SU-DHL-6 (cell line): ENCODE measurements around the gene GRID1.
"Not testable (repeated sequence)": the region's sequence is repeated elsewhere in the genome, so short reads cannot be mapped to it uniquely, and the experiment has no call there.

Source experiments
- H2AFZ ChIP-seq: fragments of 200-600 bp; sonication (generic); 2 replicates; pipeline ENCODE4 v1.6.1; 2014; ENCODE audit warnings: low read depth, mild to moderate bottlenecking, moderate library complexity, mixed read lengths, antibody characterized with exemption, low read length; ENCODE audit not compliant: severe bottlenecking
- H3F3A ChIP-seq: fragments of 200-600 bp; shearing (Covaris generic); 2 replicates; pipeline ENCODE4 v1.6.0; 2016; ENCODE audit warnings: antibody characterized with exemption, mild to moderate bottlenecking; ENCODE audit not compliant: insufficient read depth
- H3K27ac ChIP-seq: fragments of 200-600 bp; sonication (generic); 2 replicates; pipeline ENCODE4 v1.5.1; 2016; ENCODE audit warnings: low read depth, mild to moderate bottlenecking, low read length, moderate library complexity, mixed read lengths
- H3K27me3 ChIP-seq: fragments of 200-600 bp; sonication (generic), shearing (Covaris generic); 2 replicates; pipeline ENCODE4 v1.6.0; 2014; ENCODE audit warnings: mild to moderate bottlenecking, low read length
- H3K36me3 ChIP-seq: fragments of 200-600 bp; sonication (generic); 2 replicates; pipeline ENCODE4 v1.6.1; 2014; ENCODE audit warnings: mild to moderate bottlenecking, low read length, mixed read lengths
- H3K4me2 ChIP-seq: fragments of 300-600, 200-600 bp; shearing (Covaris generic), sonication (generic); 2 replicates; pipeline ENCODE4 v1.6.0; 2014; ENCODE audit warnings: low read length, low read depth, mild to moderate bottlenecking; ENCODE audit not compliant: poor library complexity, severe bottlenecking
- H3K4me3 ChIP-seq: fragments of 200-600 bp; sonication (generic); 2 replicates; pipeline ENCODE4 v1.5.1; 2014; ENCODE audit warnings: antibody characterized with exemption, low read length, mild to moderate bottlenecking, mixed read lengths; ENCODE audit not compliant: insufficient read depth, poor library complexity, severe bottlenecking
- H3K79me2 ChIP-seq: fragments of 200-600 bp; sonication (generic); 2 replicates; pipeline ENCODE4 v1.6.1; 2014; ENCODE audit warnings: mild to moderate bottlenecking, low read length, moderate library complexity; ENCODE audit not compliant: insufficient read depth
- H3K9ac ChIP-seq: fragments of 200-600 bp; sonication (generic); 2 replicates; pipeline ENCODE4 v1.7.0; 2014; ENCODE audit warnings: mild to moderate bottlenecking, low read length
- H3K9me2 ChIP-seq: fragments of 200-600 bp; sonication (generic); replicated peaks from 2 replicates; pipeline ENCODE4 v1.6.1; 2014; ENCODE audit warnings: low read length; ENCODE audit not compliant: insufficient read depth
- H3K9me3 ChIP-seq: fragments of 200-600 bp; sonication (generic); 2 replicates; pipeline ENCODE4 v1.6.1; 2014; ENCODE audit warnings: low read length, mixed read lengths; ENCODE audit not compliant: insufficient read depth
- H4K20me1 ChIP-seq: fragments of 200-600 bp; sonication (generic); 2 replicates; pipeline ENCODE4 v1.6.1; 2014; ENCODE audit warnings: low read depth, mild to moderate bottlenecking, antibody characterized with exemption, low read length, moderate library complexity, mixed read lengths
- EZH2phosphoT487 ChIP-seq: fragments of 200-600 bp; sonication (generic), shearing (Covaris generic); conservative IDR thresholded peaks from 2 replicates; pipeline ENCODE4 v1.6.1; 2018; ENCODE audit warnings: mild to moderate bottlenecking, antibody characterized with exemption, low read length, moderate library complexity, mixed read lengths
- TF ChIP-seq, protein P1 (sequence below): fragments of 200-600 bp; sonication (generic); IDR thresholded peaks from one replicate; pipeline ENCODE4 v1.5.1; 2017; ENCODE audit warnings: antibody characterized with exemption, mild to moderate bottlenecking, low read length, moderate library complexity; ENCODE audit not compliant: insufficient read depth, poor library complexity, severe bottlenecking

GRID1 gene

GRCh38 chr10:86178401-86179152 is 188.0 kb downstream of the GRID1 start:
- no peaks in the 10 kb centered on the region for H3K36me3 ChIP-seq
- TF ChIP-seq, protein P1, sequence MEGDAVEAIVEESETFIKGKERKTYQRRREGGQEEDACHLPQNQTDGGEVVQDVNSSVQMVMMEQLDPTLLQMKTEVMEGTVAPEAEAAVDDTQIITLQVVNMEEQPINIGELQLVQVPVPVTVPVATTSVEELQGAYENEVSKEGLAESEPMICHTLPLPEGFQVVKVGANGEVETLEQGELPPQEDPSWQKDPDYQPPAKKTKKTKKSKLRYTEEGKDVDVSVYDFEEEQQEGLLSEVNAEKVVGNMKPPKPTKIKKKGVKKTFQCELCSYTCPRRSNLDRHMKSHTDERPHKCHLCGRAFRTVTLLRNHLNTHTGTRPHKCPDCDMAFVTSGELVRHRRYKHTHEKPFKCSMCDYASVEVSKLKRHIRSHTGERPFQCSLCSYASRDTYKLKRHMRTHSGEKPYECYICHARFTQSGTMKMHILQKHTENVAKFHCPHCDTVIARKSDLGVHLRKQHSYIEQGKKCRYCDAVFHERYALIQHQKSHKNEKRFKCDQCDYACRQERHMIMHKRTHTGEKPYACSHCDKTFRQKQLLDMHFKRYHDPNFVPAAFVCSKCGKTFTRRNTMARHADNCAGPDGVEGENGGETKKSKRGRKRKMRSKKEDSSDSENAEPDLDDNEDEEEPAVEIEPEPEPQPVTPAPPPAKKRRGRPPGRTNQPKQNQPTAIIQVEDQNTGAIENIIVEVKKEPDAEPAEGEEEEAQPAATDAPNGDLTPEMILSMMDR: no peak
- no peak for TF ChIP-seq EZH2phosphoT487
- no peaks in the 10 kb centered on the region for H3K9me3 ChIP-seq
- no peaks in the 10 kb centered on the region for H4K20me1 ChIP-seq
- no peak overlapping the region for H3K4me2 ChIP-seq
- no peak overlapping the region for H3K27ac ChIP-seq
- H2AFZ ChIP-seq: no peak overlapping the region
- no peaks in the 10 kb centered on the region for H3K79me2 ChIP-seq
- H3K9ac ChIP-seq: no peak overlapping the region
- H3K27me3 ChIP-seq: no peaks in the 10 kb centered on the region
- no peaks in the 10 kb centered on the region for H3K9me2 ChIP-seq
- no peaks in the 10 kb centered on the region for H3F3A ChIP-seq
- H3K4me3 ChIP-seq: no peak overlapping the region

DNA sequence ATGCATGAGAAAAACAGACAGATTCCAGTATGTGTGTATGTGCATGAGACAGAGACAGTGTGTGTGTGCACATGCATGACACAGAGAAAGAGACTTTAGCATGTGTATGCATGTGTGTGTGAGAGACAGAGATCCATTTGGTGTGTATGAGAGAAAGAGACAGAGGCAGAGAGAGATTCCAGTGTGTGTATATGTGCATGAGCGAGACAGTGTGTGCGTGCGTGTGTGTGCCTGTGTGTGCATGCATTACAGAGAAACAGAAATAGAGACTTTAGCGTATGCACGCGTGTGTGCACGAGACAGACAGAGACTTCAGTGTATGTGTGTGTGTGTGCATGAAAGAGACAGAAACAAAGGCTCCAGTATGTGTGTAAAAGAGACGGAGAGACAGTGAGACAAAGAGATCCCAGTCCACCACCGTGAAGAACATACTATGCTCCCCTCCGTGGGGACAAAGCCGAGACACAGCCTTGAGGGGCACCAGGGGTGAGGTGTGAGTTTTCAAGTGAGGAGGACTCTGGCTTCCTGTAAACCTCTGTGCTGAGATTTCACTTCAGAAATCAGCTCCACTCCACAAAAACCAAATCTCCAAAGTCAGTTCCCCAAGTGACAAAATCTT is 188.9 kb downstream of the GRID1 start:
- H3K27me3 ChIP-seq: no peaks in the 10 kb centered on the region
- no peak overlapping the region for H3K27ac ChIP-seq
- H3K4me2 ChIP-seq: no peak overlapping the region
- H4K20me1 ChIP-seq: no peaks in the 10 kb centered on the region
- no peaks in the 10 kb centered on the region for H3K9me3 ChIP-seq
- H3K36me3 ChIP-seq: no peaks in the 10 kb centered on the region
- no peak overlapping the region for H3K9ac ChIP-seq
- H3K9me2 ChIP-seq: no peaks in the 10 kb centered on the region
- no peaks in the 10 kb centered on the region for H3F3A ChIP-seq
- H3K79me2 ChIP-seq: no peaks in the 10 kb centered on the region
- H2AFZ ChIP-seq: no peak overlapping the region
- TF ChIP-seq, protein P1: no peak
- no peak for TF ChIP-seq EZH2phosphoT487
- no peak overlapping the region for H3K4me3 ChIP-seq

DNA sequence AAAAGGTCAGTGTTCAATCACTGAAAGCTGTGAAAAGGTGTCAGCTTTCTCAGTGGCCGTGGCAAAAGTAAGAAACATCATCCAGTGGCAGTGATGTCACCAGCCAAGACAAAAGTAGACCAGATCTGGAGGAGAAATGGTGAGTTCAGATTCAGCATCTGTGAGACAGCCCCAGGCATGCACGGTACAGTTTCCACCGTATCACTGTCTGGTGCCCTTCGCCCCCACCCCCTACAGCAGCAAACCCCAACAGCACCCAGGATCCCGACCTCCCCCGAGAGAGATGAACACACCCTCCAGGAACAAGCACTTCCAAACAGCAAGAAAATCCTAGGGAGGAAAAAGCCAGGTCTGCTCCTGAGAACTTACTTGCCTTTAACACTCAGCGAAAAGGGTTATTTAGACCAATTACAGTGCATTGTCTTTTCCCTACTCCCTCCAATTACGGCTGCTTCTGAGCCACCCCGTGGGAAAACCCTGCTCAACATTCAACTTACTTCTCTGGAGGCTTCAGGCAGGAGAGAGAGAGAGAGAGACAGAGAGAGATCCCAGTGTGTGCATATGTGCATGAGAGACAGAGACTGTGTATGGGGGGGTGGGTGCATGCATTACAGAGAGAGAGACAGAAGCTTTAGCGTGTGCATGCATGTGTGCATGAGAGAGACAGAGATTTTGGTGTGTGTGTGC is 189.6 kb downstream of the GRID1 start:
- TF ChIP-seq, protein P1: no peak
- no peak for TF ChIP-seq EZH2phosphoT487
- no peaks in the 10 kb centered on the region for H3K9me2 ChIP-seq
- no peak overlapping the region for H3K9ac ChIP-seq
- no peaks in the 10 kb centered on the region for H3K9me3 ChIP-seq
- no peaks in the 10 kb centered on the region for H3K36me3 ChIP-seq
- no peak overlapping the region for H3K27ac ChIP-seq
- H3K79me2 ChIP-seq: no peaks in the 10 kb centered on the region
- no peaks in the 10 kb centered on the region for H3F3A ChIP-seq
- no peak overlapping the region for H3K4me2 ChIP-seq
- no peak overlapping the region for H2AFZ ChIP-seq
- no peaks in the 10 kb centered on the region for H4K20me1 ChIP-seq
- H3K4me3 ChIP-seq: no peak overlapping the region
- H3K27me3 ChIP-seq: no peaks in the 10 kb centered on the region

DNA sequence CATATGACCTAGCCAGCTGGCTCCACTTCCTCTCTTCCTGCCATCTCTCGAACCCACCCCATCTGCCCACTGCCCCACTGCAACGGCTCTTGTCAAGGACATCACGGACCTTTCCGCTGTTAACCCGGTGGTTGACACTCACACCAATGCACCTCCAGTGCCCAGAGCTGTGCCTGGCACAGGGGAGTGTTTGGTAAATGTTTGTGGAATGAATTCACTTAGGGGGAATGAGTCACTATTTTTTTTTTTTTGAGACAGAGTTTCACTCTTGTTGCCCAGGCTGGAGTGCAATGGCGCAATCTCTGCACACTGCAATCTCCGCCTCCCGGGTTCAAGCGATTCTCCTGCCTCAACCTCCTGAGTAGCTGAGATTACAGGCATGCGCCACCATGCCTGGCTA is 191.1 kb downstream of the GRID1 start:
- not testable (repeated sequence) for H3K27me3 ChIP-seq, H3K79me2 ChIP-seq, H3F3A ChIP-seq, H2AFZ ChIP-seq, H3K36me3 ChIP-seq, H3K4me2 ChIP-seq, H3K4me3 ChIP-seq, H3K9me3 ChIP-seq, H3K9ac ChIP-seq, H3K27ac ChIP-seq, H3K9me2 ChIP-seq, H4K20me1 ChIP-seq
